Activated CD8-positive, alpha-beta memory T cell treated with anti-CD3 and anti-CD28 coated beads, Interleukin-2, amount 50 U/mL, for 24 hours (primary cell): Measurements from ENCODE around the gene DSCAM.

Experiments
- DNase-seq: peaks from one replicate; pipeline ENCODE4 v3.0.0-alpha.2; 2020; ENCODE audit errors: extremely low read depth

The DSCAM gene

DNA sequence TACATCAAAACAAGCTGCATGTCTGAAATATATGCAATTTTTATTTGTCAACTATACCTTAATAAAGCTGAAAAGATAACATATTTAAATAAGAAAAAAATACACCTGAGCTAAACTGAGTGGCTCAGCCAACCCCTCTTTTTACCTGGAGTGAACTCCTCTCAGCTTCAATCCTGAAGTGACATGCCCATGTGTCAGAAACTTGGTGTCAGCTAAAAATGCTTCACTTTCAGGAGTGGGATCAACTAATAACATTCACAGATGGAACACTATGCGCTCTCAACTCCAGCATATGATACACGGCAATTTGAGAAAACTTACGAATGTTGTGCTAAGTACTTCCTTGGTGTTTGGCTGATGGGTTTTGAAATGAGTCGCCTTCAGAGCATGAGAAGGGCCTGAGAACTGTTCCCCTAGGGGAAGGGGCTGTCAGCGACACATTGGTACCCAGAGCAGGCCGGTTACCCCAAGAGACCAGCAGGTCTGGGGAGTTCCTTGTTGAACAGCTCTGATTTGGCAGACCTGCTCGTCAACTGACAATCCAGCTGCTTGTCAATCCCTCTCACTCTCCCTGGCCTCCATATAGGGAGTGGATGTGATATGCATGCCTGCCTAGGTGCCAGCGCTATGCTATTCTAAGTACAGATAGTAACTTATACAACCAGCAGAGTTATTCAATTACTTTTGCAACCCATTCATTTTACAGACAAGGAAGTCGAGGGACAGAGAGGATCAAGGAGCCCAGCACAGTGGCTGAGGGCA, 712.0 kb downstream of the DSCAM start:
- DNase-seq = no peak

DNA sequence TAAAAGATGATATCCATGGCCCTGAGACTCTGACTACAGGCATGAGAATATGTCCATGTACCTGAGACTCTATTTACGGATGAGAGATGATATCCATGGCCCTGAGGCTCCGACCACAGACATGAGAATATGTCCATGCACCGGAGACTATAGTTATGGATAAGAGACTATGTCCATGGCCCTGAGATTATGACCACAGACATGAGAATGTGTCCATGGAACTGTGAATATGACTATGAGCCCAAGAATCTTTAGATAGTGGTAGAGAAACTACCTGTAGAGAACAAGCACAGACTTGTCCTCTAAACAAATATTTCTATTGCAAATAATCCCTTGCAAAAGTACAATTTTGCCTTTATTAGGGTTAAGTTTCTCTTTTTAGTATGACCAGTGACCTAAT, 716.5 kb downstream of the DSCAM start:
- no peak for DNase-seq

DNA sequence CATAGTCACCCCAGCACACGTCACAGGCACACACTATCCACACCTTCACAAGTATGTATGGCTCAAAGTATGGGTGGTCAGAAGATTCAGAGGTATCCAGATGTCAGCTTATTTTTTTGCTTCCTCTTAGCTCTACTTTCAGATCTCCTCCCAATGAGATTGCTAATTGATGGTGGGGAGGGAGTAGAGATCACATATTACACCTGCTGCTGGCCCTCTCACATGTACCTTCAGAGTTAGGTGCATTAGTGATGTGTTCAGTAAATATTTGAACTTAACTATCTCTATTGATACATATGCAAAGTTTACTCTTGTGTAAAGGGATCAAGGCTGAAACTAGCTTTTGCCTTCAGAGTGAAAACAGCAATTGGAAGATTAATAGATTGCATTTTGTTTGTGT, 717.1 kb downstream of the DSCAM start:
- DNase-seq = no peak

DNA sequence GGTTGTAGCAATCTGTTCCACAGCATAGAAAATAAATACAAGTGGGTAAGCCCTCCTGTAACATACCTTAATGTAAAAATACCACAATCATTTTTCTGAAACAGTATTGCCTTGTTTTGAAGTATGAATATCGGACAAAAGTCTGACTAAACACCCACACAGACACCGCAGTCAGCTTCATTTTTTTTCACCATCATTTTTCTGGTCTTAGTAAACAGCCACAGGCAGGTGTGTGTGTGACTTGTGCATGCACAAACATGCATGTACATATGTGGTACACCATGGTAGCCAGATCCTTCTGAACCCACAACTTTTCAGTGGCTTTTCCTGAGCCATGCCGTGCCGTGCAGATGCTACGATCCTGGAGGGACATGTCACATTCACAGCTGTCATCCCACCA, 718.1 kb downstream of the DSCAM start:
- no peak for DNase-seq

DNA sequence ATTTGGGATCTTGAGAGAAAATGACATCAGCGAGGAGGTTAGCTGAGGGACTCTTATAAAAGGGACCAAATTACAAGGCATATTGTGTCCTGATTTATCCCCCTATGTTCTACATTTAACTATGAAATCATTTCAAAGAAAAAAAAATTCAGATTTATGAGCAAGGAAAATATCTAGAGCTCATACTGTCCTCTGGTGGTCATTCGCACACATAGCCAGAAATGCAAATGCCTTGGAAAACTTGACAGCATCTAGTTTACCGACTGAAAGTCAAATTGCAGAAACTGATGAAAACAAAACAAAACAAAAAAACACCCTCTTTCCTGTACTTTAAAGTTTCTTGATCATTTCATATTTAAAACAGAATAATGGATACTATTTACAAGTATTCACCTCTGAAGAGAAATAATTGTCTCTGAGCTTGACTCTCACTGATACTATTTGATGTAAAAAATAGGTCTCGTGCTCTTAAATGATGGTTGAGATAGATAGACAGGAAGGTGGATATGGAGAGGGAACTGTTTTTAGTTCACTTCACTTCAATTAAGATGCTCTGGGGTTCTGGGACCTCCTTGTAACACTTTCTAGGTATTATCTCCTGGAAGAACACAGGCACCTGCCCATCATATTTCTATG, 725.9 kb downstream of the DSCAM start:
- DNase-seq = no peak

DNA sequence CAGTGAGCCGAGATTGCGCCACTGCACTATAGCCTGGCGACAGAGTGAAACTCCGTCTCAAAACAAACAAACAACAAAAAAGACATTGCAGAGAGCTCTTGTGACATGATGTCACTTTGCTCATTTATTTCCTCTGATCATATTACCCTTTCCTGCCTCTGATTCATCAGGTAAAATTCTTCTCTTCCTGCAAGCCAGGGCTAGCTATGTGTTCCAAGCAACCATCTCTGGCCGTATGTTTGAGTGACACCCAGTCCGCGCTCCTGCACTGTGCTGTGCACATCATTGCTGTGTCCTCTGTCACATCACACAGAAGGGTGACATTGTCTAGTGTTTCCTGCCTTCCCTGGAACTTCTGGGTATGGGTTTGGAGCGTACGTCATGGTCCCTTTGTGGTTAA, 728.4 kb downstream of the DSCAM start:
- DNase-seq = no peak

DNA sequence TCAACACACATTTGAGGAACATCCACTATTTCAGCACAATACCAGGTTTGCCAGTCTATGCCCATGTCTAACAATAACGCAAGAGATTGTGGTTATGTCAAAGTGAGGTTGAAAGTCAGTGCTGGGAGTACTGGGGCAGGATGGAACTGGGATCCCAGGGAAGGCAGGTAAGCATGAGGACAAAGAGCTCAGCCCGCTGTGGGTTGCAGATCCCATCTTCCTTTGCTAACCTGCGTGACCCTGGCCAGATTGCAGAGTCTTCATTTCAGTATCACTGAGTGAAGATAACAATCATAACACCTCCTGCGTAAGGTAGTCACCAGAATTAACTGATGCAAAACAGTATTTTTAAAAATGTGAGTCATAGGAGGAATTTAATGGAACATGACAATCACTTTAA, 729.7 kb downstream of the DSCAM start:
- no peak for DNase-seq

DNA sequence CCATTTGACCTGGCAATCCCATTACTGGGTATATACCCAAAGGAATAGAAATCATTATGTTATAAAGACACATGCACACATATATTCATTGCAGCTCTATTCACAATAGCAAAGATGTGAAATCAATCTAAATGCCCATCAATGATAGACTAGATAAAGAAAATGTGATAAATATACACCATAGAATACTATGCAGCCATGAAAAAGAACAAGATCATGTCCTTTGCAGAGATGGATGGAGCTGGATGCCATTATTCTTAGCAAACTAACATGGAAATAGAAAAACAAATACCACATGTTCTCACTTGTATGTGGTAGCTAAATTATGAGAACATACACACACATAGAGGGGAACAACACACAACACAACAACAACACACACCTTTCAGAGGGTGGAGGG, 731.2 kb downstream of the DSCAM start:
- DNase-seq = no peak

DNA sequence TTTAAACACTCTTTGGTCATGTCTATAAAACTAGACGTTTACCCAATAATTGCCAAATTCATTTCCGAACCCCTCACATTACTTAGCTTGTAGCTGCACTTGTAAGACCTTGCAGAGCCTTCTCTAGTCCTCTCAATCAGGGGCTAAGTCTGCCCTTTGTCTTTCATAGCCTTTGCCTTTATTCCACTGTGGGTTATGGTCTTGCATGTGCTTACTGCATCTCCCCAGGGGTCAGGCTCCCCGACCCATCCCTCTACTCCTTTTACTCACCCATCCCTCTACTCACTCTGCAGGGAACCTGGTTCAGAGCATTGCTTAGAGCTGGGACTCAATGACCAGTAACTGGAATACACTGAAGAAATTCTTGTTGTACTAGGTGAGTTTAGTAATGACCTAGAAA, 744.3 kb downstream of the DSCAM start:
- DNase-seq = no peak

DNA sequence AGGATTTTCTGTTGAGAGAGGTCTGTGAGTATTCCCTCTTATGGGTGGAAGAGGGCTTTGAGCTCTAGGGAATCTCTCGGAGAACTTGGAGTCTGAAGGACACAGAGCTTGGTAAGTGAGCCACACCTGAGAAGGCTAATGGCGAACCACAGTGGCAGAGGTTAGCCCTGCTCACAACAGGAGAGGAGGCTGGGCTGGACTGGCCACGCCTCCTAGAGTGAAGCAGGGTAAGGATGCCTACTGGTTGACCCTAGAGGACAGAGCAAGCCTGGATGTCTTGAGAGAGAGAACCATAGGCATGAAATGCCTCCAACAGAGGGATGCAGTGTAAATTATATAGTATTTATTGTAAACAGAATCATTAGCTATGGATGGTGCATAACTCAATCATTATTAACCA, 747.1 kb downstream of the DSCAM start:
- DNase-seq = no peak

DNA sequence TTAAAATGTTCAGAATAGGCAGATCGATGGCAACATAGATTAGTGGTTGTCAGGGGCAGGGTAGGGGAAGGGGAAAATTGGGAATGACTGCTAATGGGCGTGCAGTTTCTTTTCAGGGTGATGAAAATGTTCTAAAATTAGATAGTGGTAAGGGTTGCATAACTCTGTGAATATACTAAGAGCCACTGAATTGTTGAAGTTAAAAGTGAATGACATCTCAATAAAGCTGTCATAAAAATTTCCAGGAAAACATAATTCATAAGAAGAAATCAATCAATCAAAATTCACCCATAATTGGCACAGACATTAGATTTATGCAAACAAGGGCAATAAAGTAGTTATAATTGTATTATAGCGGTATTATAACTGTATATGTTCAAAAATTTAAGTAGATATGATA, 751.5 kb downstream of the DSCAM start:
- DNase-seq = no peak

DNA sequence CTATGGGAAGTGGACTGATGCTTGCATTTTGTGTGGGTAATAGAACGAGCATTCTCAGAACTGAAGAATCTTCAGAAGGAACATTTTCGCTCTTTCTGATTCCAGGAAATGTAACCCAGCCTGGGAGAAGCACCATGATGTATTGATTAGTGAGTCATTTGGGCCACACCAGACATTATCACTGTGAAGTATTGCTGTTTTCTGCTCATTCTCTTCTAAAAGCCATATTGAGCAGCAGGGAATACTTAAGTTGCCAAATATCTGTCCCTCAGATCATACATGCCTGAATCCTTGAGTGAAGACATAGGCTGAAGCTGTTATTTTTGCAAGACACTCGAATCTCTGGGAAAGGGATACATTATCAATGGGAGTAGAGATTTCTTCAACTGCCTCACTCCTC, 766.6 kb downstream of the DSCAM start:
- DNase-seq = no peak

DNA sequence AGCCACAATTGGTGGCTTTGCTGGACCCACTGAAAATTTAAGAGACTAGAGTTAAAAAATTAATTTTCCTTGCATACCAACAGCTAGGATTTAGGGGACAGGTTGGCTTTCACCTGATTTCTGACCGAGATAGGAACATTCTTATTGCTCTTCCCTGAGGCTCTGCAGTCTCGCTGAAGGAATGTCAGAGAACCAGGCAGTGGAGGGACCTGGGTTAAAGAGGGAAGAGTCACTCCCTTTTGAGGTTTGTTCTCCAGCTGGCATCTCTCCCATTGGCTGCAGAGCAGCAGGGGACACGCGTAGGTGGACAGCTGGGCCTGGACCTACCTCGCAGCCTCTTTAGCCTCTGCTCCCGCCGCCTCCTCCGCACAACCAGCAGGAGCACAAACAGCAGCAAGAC, 772.2 kb downstream of the DSCAM start:
- DNase-seq = no peak

DNA sequence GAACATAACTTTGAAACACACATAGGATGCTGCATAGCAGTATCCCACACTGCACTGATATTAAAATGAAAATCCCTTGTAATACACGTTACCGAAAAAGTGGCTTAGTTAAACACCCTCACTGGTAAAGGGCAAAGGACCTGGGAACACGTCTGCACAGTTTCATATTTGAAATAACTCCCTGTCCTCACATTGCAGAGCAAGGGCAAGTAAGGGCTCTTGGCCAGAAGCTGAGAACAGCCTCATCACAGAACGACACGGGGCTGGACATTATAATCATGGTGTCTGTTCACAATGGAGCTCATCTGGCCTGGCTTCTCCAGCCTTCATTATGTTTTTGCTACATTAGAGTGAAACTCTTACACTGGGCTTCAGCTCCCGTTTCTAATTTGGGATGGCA, 772.8 kb downstream of the DSCAM start:
- DNase-seq = no peak

DNA sequence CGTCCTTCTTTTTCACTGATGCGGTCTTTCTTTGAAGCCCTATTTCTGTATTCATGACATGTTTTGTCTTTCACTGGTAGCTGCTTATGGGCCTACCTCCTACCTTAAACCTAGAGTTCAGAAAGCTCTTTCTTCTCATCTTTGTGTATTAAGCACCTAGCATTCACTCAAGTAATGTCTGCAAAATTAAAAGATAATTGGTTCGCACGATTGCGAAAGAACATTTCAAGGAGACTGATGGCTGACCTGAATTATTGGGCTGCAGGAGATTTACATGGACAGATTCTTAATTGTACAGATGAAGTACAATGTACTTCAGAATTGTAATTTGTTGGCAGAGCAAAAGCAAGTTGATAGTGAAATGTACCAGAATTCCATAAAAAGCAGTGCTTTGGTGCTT, 773.3 kb downstream of the DSCAM start:
- DNase-seq = no peak

DNA sequence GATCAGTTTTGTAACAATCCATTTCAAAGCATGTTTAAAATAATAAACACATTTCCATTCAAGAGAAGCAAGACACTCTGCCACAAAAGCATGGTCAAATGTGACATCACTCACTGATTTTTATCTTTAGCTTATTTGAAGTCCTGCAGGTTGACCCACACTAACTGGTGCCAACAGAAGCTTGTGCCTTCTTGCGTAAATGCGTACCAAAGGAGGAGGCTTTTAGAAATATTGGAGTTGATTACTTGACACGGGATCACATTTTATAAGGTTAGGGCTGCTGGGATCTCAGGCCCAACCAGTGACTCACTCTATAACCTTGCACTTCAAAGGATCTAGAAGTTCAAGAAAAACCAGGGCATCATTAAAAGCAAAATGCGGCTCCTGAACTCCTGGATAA, 776.1 kb downstream of the DSCAM start:
- no peak for DNase-seq

DNA sequence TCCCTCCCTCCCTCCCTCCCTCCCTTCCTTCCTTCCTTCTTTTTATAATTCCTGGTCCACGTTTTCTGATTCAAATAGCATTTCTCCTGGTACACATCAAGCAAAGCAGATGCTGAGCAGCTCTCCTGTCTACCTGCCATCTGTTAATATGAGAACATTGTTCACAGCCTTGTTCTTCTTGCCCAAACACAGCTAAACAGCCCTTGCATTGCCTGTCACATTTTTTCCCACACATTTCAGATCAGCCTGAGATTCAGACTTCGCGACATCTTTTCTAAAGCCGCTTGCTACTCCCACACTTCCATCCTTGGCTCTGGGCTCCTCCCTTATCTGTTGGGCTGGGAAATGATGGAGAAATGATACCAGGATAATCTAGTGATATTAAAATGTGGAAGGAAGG, 779.2 kb downstream of the DSCAM start:
- DNase-seq = no peak

DNA sequence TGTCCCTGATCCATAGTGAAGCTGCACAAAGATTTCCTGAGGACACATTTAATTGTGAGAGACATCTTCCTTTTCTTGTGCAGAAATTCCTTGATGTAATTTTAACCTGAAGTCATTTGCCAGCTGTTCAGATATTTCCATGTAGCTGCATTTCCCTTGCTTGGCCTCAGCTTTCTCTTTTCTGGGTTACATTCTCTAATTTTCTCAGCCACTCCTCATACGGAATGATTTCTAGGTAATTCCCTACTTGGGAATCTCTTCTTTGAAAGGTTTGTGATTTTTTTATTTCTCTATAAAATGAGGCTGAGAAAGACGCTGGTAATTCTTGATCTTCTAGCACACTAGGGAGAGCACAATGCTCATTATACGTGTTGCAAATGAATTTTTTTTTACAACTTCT, 780.7 kb downstream of the DSCAM start:
- DNase-seq = no peak

DNA sequence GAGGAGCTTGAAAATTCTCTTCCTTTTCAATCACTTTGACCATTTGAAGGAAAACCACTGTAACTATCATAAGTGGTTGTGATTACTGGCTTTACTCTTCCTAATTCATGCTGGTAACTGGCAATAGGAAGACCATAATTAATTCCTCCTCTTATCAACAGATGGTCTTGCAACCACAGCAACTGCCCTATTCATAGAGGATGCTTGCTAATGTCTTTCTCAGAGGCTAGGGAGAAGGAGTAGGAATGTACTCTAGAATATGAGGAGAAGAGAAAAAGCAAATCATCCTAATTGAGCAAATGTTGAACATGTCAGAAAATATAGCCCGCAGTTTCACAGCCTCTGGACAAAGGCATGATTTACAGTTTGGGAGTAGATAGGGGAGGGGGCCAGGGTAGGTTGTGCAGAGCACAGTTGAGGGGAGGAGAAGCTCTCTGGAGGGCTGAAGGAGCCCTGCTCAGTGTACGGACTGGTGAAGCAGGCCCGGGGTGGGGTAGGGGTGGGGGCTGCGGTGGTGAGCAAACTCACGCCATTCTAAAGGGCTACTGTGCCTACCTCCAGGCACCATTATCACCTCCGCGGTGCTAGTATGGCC, 786.8 kb downstream of the DSCAM start:
- DNase-seq = no peak

DNA sequence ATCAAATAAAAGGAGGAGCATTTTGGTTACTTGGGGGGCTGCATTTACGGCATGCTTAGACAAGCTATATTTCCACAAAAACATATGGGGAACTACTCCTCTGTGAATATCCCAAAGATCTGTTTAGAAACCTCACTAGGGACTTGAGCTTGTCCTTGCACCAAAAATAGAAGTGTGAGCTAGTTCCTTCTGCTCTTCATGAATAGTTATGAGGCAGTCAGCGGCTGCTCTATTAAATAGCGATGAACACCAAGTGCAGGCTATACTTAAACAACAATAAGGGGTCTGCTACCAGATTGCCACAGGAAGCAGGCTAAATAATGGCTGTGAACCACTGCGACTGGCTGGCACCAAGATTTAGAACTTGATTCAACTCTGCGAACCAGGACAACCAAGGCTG, 789.6 kb downstream of the DSCAM start:
- DNase-seq = no peak

DNA sequence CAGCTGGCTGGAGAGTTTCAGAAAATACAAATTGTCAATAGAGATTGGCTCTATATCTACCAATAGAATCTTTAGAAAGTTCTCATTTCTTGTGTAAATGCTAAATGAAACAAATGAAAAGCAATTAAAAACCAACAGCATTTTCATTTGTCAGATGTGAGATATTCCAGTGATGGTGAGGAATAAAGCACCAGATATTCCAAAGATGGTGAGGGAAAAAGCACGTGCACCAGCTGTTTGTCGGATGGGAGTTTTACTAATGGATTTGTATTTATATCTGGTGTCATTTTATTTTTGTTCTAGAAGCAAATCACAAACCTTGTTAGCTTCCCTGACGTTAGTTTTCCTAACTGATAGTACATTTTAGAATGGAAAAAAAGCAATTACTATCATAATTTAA, 790.9 kb downstream of the DSCAM start:
- DNase-seq = no peak

DNA sequence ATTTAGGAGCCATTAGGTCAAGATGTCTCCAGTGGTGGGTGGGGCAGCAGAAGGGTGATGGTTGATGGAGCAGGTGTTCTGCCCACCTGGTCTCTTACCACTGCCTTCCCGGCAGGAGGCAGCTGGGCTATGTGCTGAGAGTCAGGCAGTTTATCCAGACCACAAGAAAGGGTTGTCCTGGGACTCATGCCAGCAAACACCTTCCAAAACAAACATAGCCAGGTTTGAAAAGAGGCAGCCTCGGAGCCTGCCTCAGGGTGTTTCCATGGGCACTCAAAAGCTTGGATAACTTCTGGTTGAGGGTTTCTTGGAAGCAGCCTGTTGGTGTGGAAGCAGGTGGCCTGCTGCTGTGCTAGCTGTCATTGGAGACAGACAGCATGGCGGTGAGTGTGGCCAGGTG, 792.6 kb downstream of the DSCAM start:
- no peak for DNase-seq

DNA sequence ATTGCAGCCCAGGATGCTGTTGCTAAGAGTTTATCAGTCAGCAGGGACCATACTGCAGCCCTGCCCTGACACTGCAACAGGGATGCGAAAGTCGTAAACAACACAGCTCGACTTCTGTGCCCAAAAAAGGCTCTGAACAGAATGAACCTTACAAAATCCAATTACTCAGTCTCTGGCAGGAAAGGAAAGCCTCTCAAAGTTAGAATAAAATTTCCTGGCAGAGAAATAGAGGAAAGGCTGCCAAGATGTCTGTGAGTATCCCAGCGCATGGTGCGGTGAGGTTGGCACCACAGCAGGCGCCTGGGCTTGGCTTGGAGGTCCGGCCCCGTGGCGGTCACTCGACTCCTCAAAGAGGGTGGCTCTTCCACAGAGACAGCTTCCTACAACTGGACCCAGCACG, 794.0 kb downstream of the DSCAM start:
- no peak for DNase-seq

DNA sequence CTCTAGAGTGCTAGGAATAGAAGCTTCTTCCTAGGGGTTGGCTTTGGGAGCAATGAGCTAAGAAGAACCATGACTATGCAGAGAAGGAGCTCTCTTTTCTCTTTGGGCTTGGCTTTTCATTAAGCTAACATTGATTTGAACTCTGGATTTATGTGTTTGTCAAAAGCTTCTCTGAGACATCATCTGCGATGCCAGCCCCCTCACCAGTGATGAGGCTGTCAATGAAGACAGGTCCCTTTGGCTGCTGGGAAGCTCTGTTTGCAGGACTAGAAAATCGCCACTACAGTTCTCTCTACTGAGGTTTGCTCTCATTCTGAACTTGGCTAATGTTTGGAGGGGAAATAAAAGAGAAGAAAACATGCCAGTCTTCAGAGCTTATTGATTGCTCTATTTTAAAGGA, 794.7 kb downstream of the DSCAM start:
- DNase-seq = no peak
